H9 (cell line): Measurements from ENCODE around the gene LIN9. TPM values are rescaled to one million over a fixed set of nuclear protein-coding genes. Genes with fewer than 3 reads are reported as not detected.

Experiments
- DNase-seq: peaks from one replicate; pipeline ENCODE4 v3.0.0-alpha.2; 2017
- H2AFZ ChIP-seq: one replicate; pipeline ENCODE4 v1.6.1; 2013; ENCODE audit warnings: mild to moderate bottlenecking, low read length, control low read depth, moderate library complexity
- H2AK5ac ChIP-seq: 2 replicates; pipeline ENCODE4 v1.6.1; 2013; ENCODE audit warnings: low read length, control low read depth, mixed read lengths; ENCODE audit not compliant: insufficient read length
- H2BK120ac ChIP-seq: one replicate; pipeline ENCODE4 v1.6.1; 2013; ENCODE audit warnings: low read depth, mild to moderate bottlenecking, low read length, control low read depth, inconsistent platforms; ENCODE audit not compliant: poor library complexity, severe bottlenecking
- H2BK12ac ChIP-seq: 2 replicates; pipeline ENCODE4 v1.6.1; 2013; ENCODE audit warnings: low read length, control low read depth, mixed read lengths, low read depth; ENCODE audit not compliant: insufficient read length
- H2BK15ac ChIP-seq: 2 replicates; pipeline ENCODE4 v1.6.1; 2013; ENCODE audit warnings: low read depth, low read length, control low read depth
- H2BK20ac ChIP-seq: one replicate; pipeline ENCODE4 v1.6.1; 2013; ENCODE audit warnings: low read depth, mild to moderate bottlenecking, low read length, control low read depth, inconsistent platforms; ENCODE audit not compliant: poor library complexity, severe bottlenecking
- H2BK5ac ChIP-seq: 2 replicates; pipeline ENCODE4 v1.6.1; 2013; ENCODE audit warnings: low read length, control low read depth, mixed read lengths; ENCODE audit not compliant: insufficient read length
- H3K14ac ChIP-seq: 2 replicates; pipeline ENCODE4 v1.6.1; 2013; ENCODE audit warnings: low read length, control low read depth; ENCODE audit not compliant: insufficient read depth
- H3K18ac ChIP-seq: 2 replicates; pipeline ENCODE4 v1.6.1; 2013; ENCODE audit warnings: low read depth, mild to moderate bottlenecking, mixed read lengths, low read length, control low read depth; ENCODE audit not compliant: insufficient read length
- H3K23ac ChIP-seq: 2 replicates; pipeline ENCODE4 v1.6.1; 2013; ENCODE audit warnings: low read length, control low read depth, mixed read lengths, low read depth; ENCODE audit not compliant: insufficient read length
- H3K23me2 ChIP-seq: 2 replicates; pipeline ENCODE4 v1.6.1; 2013; ENCODE audit warnings: low read depth, mild to moderate bottlenecking, mixed read lengths, low read length, control low read depth; ENCODE audit not compliant: insufficient read length, poor library complexity, severe bottlenecking
- H3K27ac ChIP-seq: 2 replicates; pipeline ENCODE4 v1.5.1; 2013; ENCODE audit warnings: low read length, control low read depth, mixed read lengths, low read depth; ENCODE audit not compliant: insufficient read length
- H3K27me3 ChIP-seq: 2 replicates; pipeline ENCODE4 v1.6.1; 2013; ENCODE audit warnings: low read length, control low read depth, inconsistent platforms; ENCODE audit not compliant: insufficient read depth
- H3K4ac ChIP-seq: 2 replicates; pipeline ENCODE4 v1.6.1; 2013; ENCODE audit warnings: low read depth, mild to moderate bottlenecking, control low read depth, inconsistent platforms, low read length, moderate library complexity
- H3K4me1 ChIP-seq: 2 replicates; pipeline ENCODE4 v1.6.1; 2013; ENCODE audit warnings: low read length, control low read depth, inconsistent platforms; ENCODE audit not compliant: insufficient read depth
- H3K4me2 ChIP-seq: 2 replicates; pipeline ENCODE4 v1.6.1; 2013; ENCODE audit warnings: low read length, control low read depth, mixed read lengths; ENCODE audit not compliant: insufficient read length, insufficient read depth
- H3K56ac ChIP-seq: 2 replicates; pipeline ENCODE4 v1.6.1; 2013; ENCODE audit warnings: low read depth, mild to moderate bottlenecking, mixed read lengths, low read length, control low read depth; ENCODE audit not compliant: insufficient read length
- H3K79me1 ChIP-seq: 2 replicates; pipeline ENCODE4 v1.6.1; 2013; ENCODE audit warnings: low read depth, mild to moderate bottlenecking, moderate library complexity, low read length, control low read depth, inconsistent platforms; ENCODE audit not compliant: insufficient read depth, poor library complexity, severe bottlenecking
- H3K79me2 ChIP-seq: 2 replicates; pipeline ENCODE4 v1.6.1; 2013; ENCODE audit warnings: low read length, control low read depth, inconsistent platforms; ENCODE audit not compliant: insufficient read depth
- H3K9ac ChIP-seq: 2 replicates; pipeline ENCODE4 v1.6.1; 2013; ENCODE audit warnings: low read length, control low read depth, mixed read lengths; ENCODE audit not compliant: insufficient read length; ENCODE audit errors: extremely low read depth
- H3K9me3 ChIP-seq: one replicate; pipeline ENCODE4 v1.6.1; 2013; ENCODE audit warnings: low read depth, low read length, inconsistent platforms; ENCODE audit not compliant: control insufficient read depth
- H3T11ph ChIP-seq: one replicate; pipeline ENCODE4 v1.6.1; 2013; ENCODE audit warnings: mild to moderate bottlenecking, low read length, control low read depth, inconsistent platforms
- H4K20me1 ChIP-seq: one replicate; pipeline ENCODE4 v1.6.1; 2013; ENCODE audit not compliant: control insufficient read depth, insufficient read length, insufficient read depth
- H4K5ac ChIP-seq: 2 replicates; pipeline ENCODE4 v1.6.1; 2013; ENCODE audit warnings: low read depth, mild to moderate bottlenecking, mixed read lengths, low read length, control low read depth; ENCODE audit not compliant: insufficient read length
- H4K8ac ChIP-seq: replicated peaks from 2 replicates; pipeline ENCODE4 v1.6.1; 2013; ENCODE audit warnings: low read length, control low read depth, mixed read lengths, low read depth; ENCODE audit not compliant: insufficient read length
- H4K91ac ChIP-seq: 2 replicates; pipeline ENCODE4 v1.6.1; 2013; ENCODE audit warnings: low read depth, mild to moderate bottlenecking, moderate library complexity, mixed read lengths, low read length, control low read depth; ENCODE audit not compliant: insufficient read length
- H3K27ac Mint-ChIP-seq, 3 experiments: 2 replicates in 2 of 3; 3 replicates in 1 of 3; pipeline ENCODE4 v1.8.0; 2020 to 2021; ENCODE audit warnings: mixed read lengths in 3 of 3, mild to moderate bottlenecking in 1 of 3, moderate library complexity in 1 of 3
- H3K27me3 Mint-ChIP-seq: 2 replicates; pipeline ENCODE4 v1.8.0; 2021; ENCODE audit warnings: low read depth, mild to moderate bottlenecking, moderate library complexity, mixed read lengths
- H3K36me3 Mint-ChIP-seq, 3 experiments: 2 replicates in 2 of 3; 3 replicates in 1 of 3; pipeline ENCODE4 v1.8.0; 2020 to 2021; ENCODE audit warnings: low read depth in 3 of 3, mixed read lengths in 3 of 3; ENCODE audit not compliant: insufficient read depth in 1 of 3
- H3K4me1 Mint-ChIP-seq, 2 experiments: 2 replicates each; pipeline ENCODE4 v1.8.0; 2020; ENCODE audit warnings: mixed read lengths in 2 of 2
- H3K4me3 Mint-ChIP-seq, 2 experiments: 2 replicates in 1 of 2; 3 replicates in 1 of 2; pipeline ENCODE4 v1.8.0; 2020 to 2021; ENCODE audit warnings: mild to moderate bottlenecking in 2 of 2, mixed read lengths in 2 of 2, moderate library complexity in 1 of 2
- H3K9me3 Mint-ChIP-seq, 2 experiments: 2 replicates in 1 of 2; 3 replicates in 1 of 2; pipeline ENCODE4 v1.8.0; 2020; ENCODE audit warnings: mild to moderate bottlenecking in 2 of 2, mixed read lengths in 2 of 2, moderate library complexity in 1 of 2
- WGBS: extraction: QIAGEN DNeasy Blood & Tissue Kit; methylation state at CpG from one replicate; pipeline ENCODE4 v1.1.7; 2013; ENCODE audit warnings: missing lambda C conversion rate, low lambda C conversion rate, mixed read lengths; ENCODE audit not compliant: insufficient read length; ENCODE audit errors: extremely low coverage; 5-methylcytosine and 5-hydroxymethylcytosine counted together
- total RNA-seq: library from RNA; stranded (reverse); gene quantifications from 2 replicates; pipeline ENCODE4 v1.2.1, GENCODE V29; 2021
- TF ChIP-seq, protein P1 (sequence below): fragments of 200-600 bp; sonication (generic); conservative IDR thresholded peaks from 3 replicates; pipeline ENCODE4 v1.8.0; 2021; ENCODE audit warnings: antibody characterized with exemption, mild to moderate bottlenecking

The LIN9 gene
- total RNA-seq, 1 experiment from 2014 or later, result 9.5 TPM

DNA sequence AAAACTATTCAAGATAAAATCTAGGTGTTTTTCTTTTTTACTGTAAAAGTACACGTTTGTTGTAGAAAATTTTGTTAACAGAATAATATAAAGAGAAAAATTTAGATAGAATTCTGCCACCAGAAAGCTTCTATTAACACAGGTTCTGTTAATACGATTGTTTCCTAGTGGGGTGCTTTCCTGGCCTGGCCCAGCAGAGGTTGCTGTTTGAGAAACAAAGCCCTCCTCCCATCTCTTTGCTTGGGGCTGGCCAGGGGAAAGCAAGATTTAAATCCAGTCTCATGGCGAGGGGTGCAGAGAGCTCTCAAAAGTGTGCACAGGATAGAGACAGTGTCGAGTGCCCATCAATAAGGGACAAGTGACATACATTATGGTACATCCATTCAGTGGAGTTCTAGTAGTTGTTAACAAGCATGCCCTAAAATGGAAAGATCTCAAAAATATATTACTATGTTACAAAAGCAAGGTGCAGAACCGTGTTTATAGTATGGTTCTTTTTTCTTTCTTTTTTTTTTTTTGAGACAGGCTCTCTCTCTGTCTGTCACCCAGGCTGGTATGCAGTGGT is 107.9 kb downstream of the LIN9 start:
- no peak overlapping the region for H4K5ac ChIP-seq
- H3K9ac ChIP-seq, result no peak overlapping the region
- no peak overlapping the region for H2AFZ ChIP-seq
- H3K23me2 ChIP-seq, result no peaks in the 10 kb centered on the region
- no peak overlapping the region for H2BK5ac ChIP-seq
- H3K9me3 Mint-ChIP-seq, result no peaks in the 10 kb centered on the region
- no CpG with 5 or more reads among the region's 5 CpGs for WGBS
- no peak overlapping the region for H2BK20ac ChIP-seq
- DNase-seq, result peak; percentile 65
- H3K4me3 Mint-ChIP-seq, result no peak overlapping the region
- peaks cover 9 to 18% of the 10 kb centered on the region in 2 experiments for H3K4me1 Mint-ChIP-seq
- no peaks in the 10 kb centered on the region for H3K9me3 ChIP-seq
- no peak overlapping the region for H2BK120ac ChIP-seq
- TF ChIP-seq, protein P1, sequence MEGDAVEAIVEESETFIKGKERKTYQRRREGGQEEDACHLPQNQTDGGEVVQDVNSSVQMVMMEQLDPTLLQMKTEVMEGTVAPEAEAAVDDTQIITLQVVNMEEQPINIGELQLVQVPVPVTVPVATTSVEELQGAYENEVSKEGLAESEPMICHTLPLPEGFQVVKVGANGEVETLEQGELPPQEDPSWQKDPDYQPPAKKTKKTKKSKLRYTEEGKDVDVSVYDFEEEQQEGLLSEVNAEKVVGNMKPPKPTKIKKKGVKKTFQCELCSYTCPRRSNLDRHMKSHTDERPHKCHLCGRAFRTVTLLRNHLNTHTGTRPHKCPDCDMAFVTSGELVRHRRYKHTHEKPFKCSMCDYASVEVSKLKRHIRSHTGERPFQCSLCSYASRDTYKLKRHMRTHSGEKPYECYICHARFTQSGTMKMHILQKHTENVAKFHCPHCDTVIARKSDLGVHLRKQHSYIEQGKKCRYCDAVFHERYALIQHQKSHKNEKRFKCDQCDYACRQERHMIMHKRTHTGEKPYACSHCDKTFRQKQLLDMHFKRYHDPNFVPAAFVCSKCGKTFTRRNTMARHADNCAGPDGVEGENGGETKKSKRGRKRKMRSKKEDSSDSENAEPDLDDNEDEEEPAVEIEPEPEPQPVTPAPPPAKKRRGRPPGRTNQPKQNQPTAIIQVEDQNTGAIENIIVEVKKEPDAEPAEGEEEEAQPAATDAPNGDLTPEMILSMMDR, result peak; percentile 71
- H3K79me2 ChIP-seq, result no peaks in the 10 kb centered on the region
- no peak overlapping the region for H2BK15ac ChIP-seq
- H4K8ac ChIP-seq, result no peak overlapping the region
- no peaks in the 10 kb centered on the region for H3K27me3 ChIP-seq
- no peak overlapping the region for H3K27ac Mint-ChIP-seq
- no peaks in the 10 kb centered on the region for H4K20me1 ChIP-seq
- H3K23ac ChIP-seq, result no peak overlapping the region
- H3K4me1 ChIP-seq, result no peaks in the 10 kb centered on the region; the same call in 1 of the 2 replicates
- H3K14ac ChIP-seq, result no peak overlapping the region
- no peak overlapping the region for H2BK12ac ChIP-seq
- H4K91ac ChIP-seq, result no peak overlapping the region
- H3T11ph ChIP-seq, result no peak overlapping the region
- H3K18ac ChIP-seq, result no peak overlapping the region
- no peaks in the 10 kb centered on the region for H3K36me3 Mint-ChIP-seq
- H3K4ac ChIP-seq, result no peak overlapping the region
- no peak overlapping the region for H3K4me2 ChIP-seq
- H3K56ac ChIP-seq, result no peak overlapping the region
- no peak overlapping the region for H3K27ac ChIP-seq
- no peaks in the 10 kb centered on the region for H3K79me1 ChIP-seq
- H2AK5ac ChIP-seq, result no peak overlapping the region
- H3K27me3 Mint-ChIP-seq, result peaks cover 3% of the 10 kb centered on the region; the same call in 1 of the 2 replicates
